Fibroblast of the conjunctiva (primary cell): ENCODE measurements around the gene ARMH4.

Experiments
- DNase-seq: peaks from one replicate; pipeline ENCODE4 v3.0.0-alpha.2; 2010; ENCODE audit warnings: low read depth

ARMH4 gene

GRCh38 chr14:57962325-57963035, 189.5 kb downstream of the ARMH4 start:
- DNase-seq = no peak

- no peak for DNase-seq
Measured at GRCh38 chr14:57961786-57962060, 190.3 kb downstream of the ARMH4 start.

- no peak for DNase-seq
Measured at GRCh38 chr14:57960946-57961785, 190.8 kb downstream of the ARMH4 start.

- DNase-seq = no peak
Measured at GRCh38 chr14:57957441-57957840, 194.6 kb downstream of the ARMH4 start.
